ENCODE measurements around the gene GOSR1. TPM values are rescaled to one million over a fixed set of nuclear protein-coding genes. Genes with fewer than 3 reads are reported as not detected.

GOSR1 gene
- total RNA-seq, 1 experiment from 2014 or later: 43.7 TPM

DNA sequence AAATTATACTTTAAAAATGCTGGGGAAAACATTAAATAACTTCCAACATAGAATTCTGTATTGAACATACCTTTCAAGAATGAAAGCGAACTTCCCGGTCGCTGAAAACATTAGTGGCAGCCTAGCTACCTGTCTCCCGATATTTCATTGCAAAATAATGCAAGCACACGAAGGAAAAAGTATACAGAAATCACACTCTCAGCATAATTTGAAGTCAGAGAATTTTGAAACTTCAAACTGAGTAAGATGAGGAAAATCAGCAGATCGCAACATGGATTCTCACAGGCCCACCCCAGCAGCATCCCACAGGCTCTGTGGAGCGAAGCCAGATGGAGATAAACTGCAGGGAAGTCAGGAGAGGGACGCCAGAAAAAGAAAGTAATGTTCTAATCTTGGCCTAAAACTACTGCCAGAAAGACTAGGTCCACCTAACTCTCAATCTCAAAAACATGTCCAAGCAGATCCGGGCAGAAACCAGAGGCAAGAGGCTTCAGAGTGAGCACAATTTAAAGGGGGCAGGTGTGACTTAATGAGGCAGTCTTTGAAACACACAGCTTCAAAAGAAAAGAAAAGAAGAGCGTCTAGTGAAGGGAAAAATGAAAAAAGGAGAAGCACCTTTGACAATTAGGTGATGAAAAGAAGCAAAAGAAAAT is 4.8 kb upstream of the GOSR1 start:
- CTCF ChIA-PET: no interaction called here
- no TSS peak for BruUV-seq (replicated peaks)
- DNase-seq: no peak
- Histone ChIP-seq H4K20me1 (ENCODE audit: insufficient read depth) (no peaks in the 10 kb centered on the region), H3K9me2 (ENCODE audit: insufficient read depth) (no peaks in the 10 kb centered on the region), H3K27me3 (ENCODE audit: insufficient read depth, low read depth) (no peaks in the 10 kb centered on the region), H3K4me3 (no peak overlapping the region), H3K4me2 (no peak overlapping the region), H3K36me3 (ENCODE audit: low read depth) (no peaks in the 10 kb centered on the region), H3K79me2 (ENCODE audit: low read depth) (peaks cover 2% of the 10 kb centered on the region), H3K9me3 (ENCODE audit: insufficient read depth, low read depth) (no peaks in the 10 kb centered on the region), H3K4me1 (replicated peaks; ENCODE audit: insufficient read depth) (peaks cover 6% of the 10 kb centered on the region), H2AFZ (no peak overlapping the region), H3F3A (ENCODE audit: insufficient read depth, low read depth) (peaks cover 10% of the 10 kb centered on the region), H3K27ac (no peak overlapping the region)
- intact Hi-C loops (cut with micrococcal nuclease; ENCODE audit: unreplicated experiment): loop anchor here (10.0 kb wide), 2 partner anchors 242 to 358 kb away; partner anchors contain the start of gene NSRP1
- TF ChIP-seq, protein P1, sequence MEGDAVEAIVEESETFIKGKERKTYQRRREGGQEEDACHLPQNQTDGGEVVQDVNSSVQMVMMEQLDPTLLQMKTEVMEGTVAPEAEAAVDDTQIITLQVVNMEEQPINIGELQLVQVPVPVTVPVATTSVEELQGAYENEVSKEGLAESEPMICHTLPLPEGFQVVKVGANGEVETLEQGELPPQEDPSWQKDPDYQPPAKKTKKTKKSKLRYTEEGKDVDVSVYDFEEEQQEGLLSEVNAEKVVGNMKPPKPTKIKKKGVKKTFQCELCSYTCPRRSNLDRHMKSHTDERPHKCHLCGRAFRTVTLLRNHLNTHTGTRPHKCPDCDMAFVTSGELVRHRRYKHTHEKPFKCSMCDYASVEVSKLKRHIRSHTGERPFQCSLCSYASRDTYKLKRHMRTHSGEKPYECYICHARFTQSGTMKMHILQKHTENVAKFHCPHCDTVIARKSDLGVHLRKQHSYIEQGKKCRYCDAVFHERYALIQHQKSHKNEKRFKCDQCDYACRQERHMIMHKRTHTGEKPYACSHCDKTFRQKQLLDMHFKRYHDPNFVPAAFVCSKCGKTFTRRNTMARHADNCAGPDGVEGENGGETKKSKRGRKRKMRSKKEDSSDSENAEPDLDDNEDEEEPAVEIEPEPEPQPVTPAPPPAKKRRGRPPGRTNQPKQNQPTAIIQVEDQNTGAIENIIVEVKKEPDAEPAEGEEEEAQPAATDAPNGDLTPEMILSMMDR (conservative IDR thresholded peaks at IDR 0.05): no peak
- TF ChIP-seq EZH2 (IDR thresholded peaks at IDR 0.05; ENCODE audit: low read depth): no peak
- POLR2A ChIA-PET (ENCODE audit: unreplicated experiment): interaction anchor here (0.7 kb wide), 1 partner anchor 428 kb away, joined by 8 read pairs; no protein-coding TSS in a partner anchor

GRCh38 chr17:30475206-30475605 is 2.0 kb upstream of the GOSR1 start:
- H3F3A ChIP-seq (ENCODE audit: insufficient read depth, low read depth): peaks cover 16% of the 10 kb centered on the region; the same call in 1 of the 2 replicates
- no peak for TF ChIP-seq EZH2 (IDR thresholded peaks at IDR 0.05; ENCODE audit: low read depth)
- TF ChIP-seq, protein P1 (conservative IDR thresholded peaks at IDR 0.05): no peak
- ChIA-PET CTCF (interaction anchor here (0.6 kb wide), 1 partner anchor 139 kb away, joined by 3 read pairs; no protein-coding TSS in a partner anchor), POLR2A (ENCODE audit: unreplicated experiment) (no interaction called here)
- H3K36me3 ChIP-seq (ENCODE audit: low read depth): peaks cover 5% of the 10 kb centered on the region; the same call in 1 of the 2 replicates
- H3K9me2 ChIP-seq (ENCODE audit: insufficient read depth): no peaks in the 10 kb centered on the region
- DNase-seq: no peak
- no peak overlapping the region for H2AFZ ChIP-seq
- no peaks in the 10 kb centered on the region for H3K27me3 ChIP-seq (ENCODE audit: insufficient read depth, low read depth)
- no peak overlapping the region for H3K4me3 ChIP-seq
- peaks cover 22% of the 10 kb centered on the region for H3K79me2 ChIP-seq (ENCODE audit: low read depth)
- no peaks in the 10 kb centered on the region for H3K9me3 ChIP-seq (ENCODE audit: insufficient read depth, low read depth)
- H4K20me1 ChIP-seq (ENCODE audit: insufficient read depth): no peaks in the 10 kb centered on the region
- H3K4me1 ChIP-seq (replicated peaks; ENCODE audit: insufficient read depth): peaks cover 11% of the 10 kb centered on the region
- intact Hi-C loops (cut with micrococcal nuclease; ENCODE audit: unreplicated experiment): loop anchor here (10.0 kb wide), 2 partner anchors 240 to 360 kb away; partner anchors contain the start of gene NSRP1
- H3K4me2 ChIP-seq: no peak overlapping the region
- no TSS peak for BruUV-seq (replicated peaks)
- no peak overlapping the region for H3K27ac ChIP-seq

- Histone ChIP-seq H3K27ac (no peak overlapping the region), H3K4me3 (peak overlapping the region; percentile 98; the same call in 1 of the 2 replicates), H3K4me1 (replicated peaks; ENCODE audit: insufficient read depth) (peaks cover 11% of the 10 kb centered on the region), H3K27me3 (ENCODE audit: insufficient read depth, low read depth) (no peaks in the 10 kb centered on the region), H3F3A (ENCODE audit: insufficient read depth, low read depth) (peaks cover 15% of the 10 kb centered on the region; the same call in 1 of the 2 replicates), H2AFZ (peak overlapping the region; percentile 97), H3K4me2 (peak overlapping the region; percentile 95), H3K9me3 (ENCODE audit: insufficient read depth, low read depth) (no peaks in the 10 kb centered on the region), H3K79me2 (ENCODE audit: low read depth) (peaks cover 22% of the 10 kb centered on the region), H4K20me1 (ENCODE audit: insufficient read depth) (no peaks in the 10 kb centered on the region), H3K36me3 (ENCODE audit: low read depth) (peaks cover 15% of the 10 kb centered on the region; the same call in 1 of the 2 replicates), H3K9me2 (ENCODE audit: insufficient read depth) (no peaks in the 10 kb centered on the region)
- DNase-seq: no peak
- intact Hi-C loops (cut with micrococcal nuclease; ENCODE audit: unreplicated experiment): loop anchor here (1.0 to 10.0 kb wide), 3 partner anchors 136 to 362 kb away; partner anchors contain the start of gene NSRP1
- TF ChIP-seq, protein P1 (conservative IDR thresholded peaks at IDR 0.05): no peak
- no peak for TF ChIP-seq EZH2 (IDR thresholded peaks at IDR 0.05; ENCODE audit: low read depth)
- BruUV-seq (replicated peaks): no TSS peak
- ChIA-PET CTCF (interaction anchor here (0.5 to 2.1 kb wide), 5 partner anchors 132 to 333 kb away, joined by 3 to 10 read pairs (median 4); no protein-coding TSS in a partner anchor), POLR2A (ENCODE audit: unreplicated experiment) (interaction anchor here (0.5 to 0.9 kb wide), 5 partner anchors 39 to 545 kb away, joined by 3 to 10 read pairs (median 5); partner anchors contain the start of gene CRLF3)
These were observed 504 bp upstream of the GOSR1 start for GRCh38 chr17:30476726-30477082.
